BJ (cell line): ENCODE measurements around the gene TTYH2. TPM values are rescaled to one million over a fixed set of nuclear protein-coding genes. Genes with fewer than 3 reads are reported as not detected.

ENCODE experiments used
- CTCF ChIA-PET: fragments of 350-600 bp; formaldehyde crosslinking; extraction: SDS; loops from one replicate; lab custom pipeline; 2021; ENCODE audit warnings: antibody characterized with exemption, inconsistent platforms; lab: Yijun Ruan, JAX
- POLR2A ChIA-PET: fragments of 300-600 bp; sonication (Branson Sonifier 250); formaldehyde crosslinking; extraction: SDS; loops from one replicate; lab custom pipeline; 2021; ENCODE audit warnings: antibody characterized with exemption; lab: Charles Lee
- DNase-seq: peaks from one replicate; pipeline ENCODE4 v3.0.0-alpha.2; 2011; ENCODE audit warnings: low read depth
- H3K27me3 ChIP-seq: 2 replicates; pipeline ENCODE4 v1.6.0; 2011; ENCODE audit warnings: low read length; ENCODE audit not compliant: control insufficient read depth, insufficient read depth
- H3K36me3 ChIP-seq: 2 replicates; pipeline ENCODE4 v1.5.1; 2011; ENCODE audit warnings: low read length; ENCODE audit not compliant: control insufficient read depth, insufficient read depth
- H3K4me3 ChIP-seq: 2 replicates; pipeline ENCODE4 v1.5.1; 2011; ENCODE audit warnings: low read depth, mild to moderate bottlenecking, control low read depth, low read length
- CTCF ChIP-seq: IDR thresholded peaks from 2 replicates; pipeline ENCODE4 v1.5.1; 2011; ENCODE audit warnings: low read depth, mild to moderate bottlenecking, control low read depth, inconsistent platforms, low read length, moderate library complexity; ENCODE audit not compliant: insufficient read depth
- polyA plus RNA-seq: library from polyadenylated mRNA; depleted of rRNA; stranded (reverse); fragments of >200 nt; gene quantifications from 2 replicates; pipeline ENCODE4 v1.2.3, GENCODE V29; 2011

Gene TTYH2
- polyA plus RNA-seq, 1 experiment, result 2.7 TPM

DNA sequence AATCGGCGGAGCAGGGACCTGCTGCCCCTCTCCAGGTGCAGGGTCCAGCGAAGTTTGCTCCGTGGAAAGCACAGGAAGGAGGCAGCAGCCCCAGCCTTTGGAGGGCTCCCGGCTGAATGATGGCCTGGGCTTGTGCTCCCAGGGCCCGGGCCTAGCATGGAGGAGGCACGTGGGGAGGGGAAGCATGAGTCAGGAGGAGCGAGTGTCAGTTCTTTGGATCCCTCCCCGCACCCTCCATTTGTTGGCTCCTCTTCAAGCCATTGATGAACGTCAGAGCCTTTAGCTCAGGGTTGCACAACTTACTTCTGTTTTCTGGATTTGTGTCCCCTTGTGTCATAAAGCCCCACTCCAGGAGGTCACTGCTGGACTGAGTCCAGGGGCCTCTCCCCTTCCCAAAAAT is 25.8 kb downstream of the TTYH2 start:
- TF ChIP-seq CTCF, result no peak
- DNase-seq, result no peak
- ChIA-PET POLR2A (no interaction called here), CTCF (no interaction called here)
- no peak overlapping the region for H3K4me3 ChIP-seq
- no peaks in the 10 kb centered on the region for H3K36me3 ChIP-seq
- no peaks in the 10 kb centered on the region for H3K27me3 ChIP-seq

- Histone ChIP-seq H3K27me3 (no peaks in the 10 kb centered on the region), H3K36me3 (no peaks in the 10 kb centered on the region), H3K4me3 (no peak overlapping the region)
- DNase-seq, result no peak
- CTCF ChIA-PET, result interaction anchor here (1.1 kb wide), 1 partner anchor 9 kb away, joined by 3 read pairs; no protein-coding TSS in a partner anchor
- no peak for TF ChIP-seq CTCF
- POLR2A ChIA-PET, result no interaction called here
Measured at GRCh38 chr17:74240618-74241205, 27.3 kb downstream of the TTYH2 start.

DNA sequence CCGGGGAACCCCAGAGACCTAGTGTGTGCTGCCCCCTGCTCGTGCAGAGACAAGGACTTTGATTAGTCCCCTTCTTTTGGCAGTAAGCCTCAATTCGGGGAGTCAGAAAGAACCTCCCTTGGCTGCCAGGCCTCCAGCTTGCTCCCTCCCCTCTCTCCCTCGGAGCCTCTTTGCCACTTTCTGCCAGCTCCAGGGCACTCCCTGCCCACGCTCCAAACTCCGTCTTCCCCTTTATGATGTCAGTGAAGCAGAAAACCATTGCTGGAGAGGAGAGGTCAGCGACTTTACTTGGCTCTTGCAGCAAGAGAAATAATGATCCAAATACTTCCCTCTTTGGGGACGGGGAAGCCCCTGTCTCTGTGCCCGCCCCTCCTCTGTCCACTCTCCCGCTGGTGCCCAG is 28.1 kb downstream of the TTYH2 start:
- ChIA-PET POLR2A (no interaction called here), CTCF (interaction anchor here (1.1 kb wide), 1 partner anchor 10 kb away, joined by 3 read pairs; no protein-coding TSS in a partner anchor)
- no peaks in the 10 kb centered on the region for H3K27me3 ChIP-seq
- TF ChIP-seq CTCF, result no peak
- H3K4me3 ChIP-seq, result no peak overlapping the region
- H3K36me3 ChIP-seq, result no peaks in the 10 kb centered on the region
- DNase-seq, result no peak

GRCh38 chr17:74241847-74242246 is 28.5 kb downstream of the TTYH2 start:
- ChIA-PET CTCF (interaction anchor here (1.1 kb wide), 1 partner anchor 10 kb away, joined by 3 read pairs; no protein-coding TSS in a partner anchor), POLR2A (no interaction called here)
- H3K36me3 ChIP-seq, result no peaks in the 10 kb centered on the region
- H3K4me3 ChIP-seq, result no peak overlapping the region
- TF ChIP-seq CTCF, result no peak
- no peaks in the 10 kb centered on the region for H3K27me3 ChIP-seq
- DNase-seq, result no peak

GRCh38 chr17:74243013-74243755 is 29.8 kb downstream of the TTYH2 start:
- Histone ChIP-seq H3K36me3 (no peaks in the 10 kb centered on the region), H3K27me3 (no peaks in the 10 kb centered on the region), H3K4me3 (no peak overlapping the region)
- CTCF ChIA-PET, result no interaction called here
- no peak for DNase-seq
- POLR2A ChIA-PET, result no interaction called here
- no peak for TF ChIP-seq CTCF
